ENCODE data around the gene SLC16A4. TPM values are rescaled to one million over a fixed set of nuclear protein-coding genes. Genes with fewer than 3 reads are reported as not detected.

The SLC16A4 gene
- total RNA-seq, 1 donor from 2014 or later, result 6.4 TPM

DNA sequence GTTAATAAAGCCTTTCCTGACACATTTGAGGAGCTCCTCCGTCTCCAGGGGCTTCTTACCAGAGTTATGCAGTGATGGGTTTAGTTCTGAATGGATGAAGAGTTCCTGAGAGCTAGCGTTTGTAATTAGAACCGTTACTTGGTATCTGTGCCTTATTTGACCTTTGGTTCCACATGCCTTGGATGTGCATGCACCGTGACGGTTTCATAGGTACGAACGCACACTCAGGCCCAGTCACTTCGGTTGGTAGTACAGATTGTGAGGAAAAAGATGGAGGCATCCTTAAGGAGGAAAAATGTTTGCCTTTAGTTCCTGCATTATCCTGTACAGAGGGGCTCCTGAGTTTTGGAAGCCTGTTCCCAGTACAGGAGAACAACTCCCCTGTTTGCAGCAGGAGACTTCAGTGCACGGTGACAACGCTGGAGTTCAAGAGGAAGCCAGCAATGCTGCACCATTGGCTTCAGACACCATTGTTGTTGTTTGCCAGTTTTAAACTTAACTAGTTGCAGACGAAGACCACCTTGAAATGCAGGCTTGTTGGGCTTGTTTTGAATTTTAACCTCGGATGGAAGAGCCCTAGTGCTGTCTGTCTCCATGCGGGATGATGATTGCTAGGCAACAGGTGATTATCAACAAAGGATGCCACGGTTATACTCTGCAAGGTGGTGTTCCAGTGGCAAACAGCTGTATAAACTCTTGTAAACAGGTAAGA is 43.5 kb downstream of the SLC16A4 start:
- Histone ChIP-seq H3K4me3 (no peak overlapping the region), H3K9me3 (no peaks in the 10 kb centered on the region), H3K27ac (no peak overlapping the region), H3K4me1 (peaks cover 93% of the 10 kb centered on the region), H3K36me3 (peaks cover 0 to 9% of the 10 kb centered on the region in 2 donors), H3K27me3 (no peaks in the 10 kb centered on the region)
- no peak for DNase-seq (ENCODE audit: extremely low spot score in 2 of 2)
- intact Hi-C loops (cut with DNase I), result no loop called here
- TF ChIP-seq POLR2A (IDR thresholded peaks at IDR 0.05) (no peak), CTCF (IDR thresholded peaks at IDR 0.05) (no peak), POLR2AphosphoS5 (IDR thresholded peaks at IDR 0.05; ENCODE audit: insufficient read depth in 1 of 2, low read depth in 1 of 2) (no peak)

GRCh38 chr1:110346690-110347089 is 44.1 kb downstream of the SLC16A4 start:
- no peaks in the 10 kb centered on the region for H3K9me3 ChIP-seq
- peaks cover 97% of the 10 kb centered on the region for H3K4me1 ChIP-seq
- peaks cover 0 to 12% of the 10 kb centered on the region in 2 donors for H3K36me3 ChIP-seq
- intact Hi-C loops (cut with DNase I), result no loop called here
- TF ChIP-seq CTCF (IDR thresholded peaks at IDR 0.05), result no peak
- TF ChIP-seq POLR2A (IDR thresholded peaks at IDR 0.05), result no peak
- no peak for TF ChIP-seq POLR2AphosphoS5 (IDR thresholded peaks at IDR 0.05; ENCODE audit: insufficient read depth in 1 of 2, low read depth in 1 of 2)
- DNase-seq (ENCODE audit: extremely low spot score in 2 of 2), result no peak
- H3K27me3 ChIP-seq, result no peaks in the 10 kb centered on the region
- H3K27ac ChIP-seq, result no peak overlapping the region
- H3K4me3 ChIP-seq, result no peak overlapping the region

GRCh38 chr1:110345480-110345879 is 45.3 kb downstream of the SLC16A4 start:
- H3K4me1 ChIP-seq, result peaks cover 97% of the 10 kb centered on the region
- no peaks in the 10 kb centered on the region for H3K9me3 ChIP-seq
- H3K4me3 ChIP-seq, result no peak overlapping the region
- peaks cover 0 to 24% of the 10 kb centered on the region in 2 donors for H3K36me3 ChIP-seq
- DNase-seq (ENCODE audit: extremely low spot score in 2 of 2), result no peak
- H3K27ac ChIP-seq, result no peak overlapping the region
- TF ChIP-seq POLR2AphosphoS5 (IDR thresholded peaks at IDR 0.05; ENCODE audit: insufficient read depth in 1 of 2, low read depth in 1 of 2) (no peak), POLR2A (IDR thresholded peaks at IDR 0.05) (no peak), CTCF (IDR thresholded peaks at IDR 0.05) (no peak)
- intact Hi-C loops (cut with DNase I), result no loop called here
- no peaks in the 10 kb centered on the region for H3K27me3 ChIP-seq

DNA sequence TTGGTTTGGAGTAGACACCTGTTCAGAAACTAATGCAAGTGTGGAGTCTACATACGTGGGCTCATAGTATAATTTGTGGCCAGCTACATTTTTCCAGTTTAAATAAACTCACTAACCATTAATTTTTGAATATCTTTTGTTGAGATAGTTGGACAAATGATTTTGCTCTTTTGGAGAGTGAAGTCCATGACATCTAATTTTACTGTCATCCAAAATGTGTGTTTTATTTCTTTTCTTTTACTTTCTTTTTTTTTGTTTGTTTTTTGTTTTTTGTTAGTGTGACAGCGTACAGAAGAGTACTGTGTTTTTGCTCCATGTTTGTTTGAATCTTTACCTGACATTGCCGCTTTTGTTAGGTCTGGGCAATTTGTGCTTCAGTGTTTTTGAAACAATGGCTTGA is 46.7 kb downstream of the SLC16A4 start:
- peaks cover 0 to 24% of the 10 kb centered on the region in 2 donors for H3K36me3 ChIP-seq
- no peak for DNase-seq (ENCODE audit: extremely low spot score in 2 of 2)
- TF ChIP-seq CTCF (IDR thresholded peaks at IDR 0.05), result no peak
- no peak for TF ChIP-seq POLR2AphosphoS5 (IDR thresholded peaks at IDR 0.05; ENCODE audit: insufficient read depth in 1 of 2, low read depth in 1 of 2)
- TF ChIP-seq POLR2A (IDR thresholded peaks at IDR 0.05), result no peak
- peaks cover 90% of the 10 kb centered on the region for H3K4me1 ChIP-seq
- H3K9me3 ChIP-seq, result no peaks in the 10 kb centered on the region
- no peak overlapping the region for H3K27ac ChIP-seq
- no peaks in the 10 kb centered on the region for H3K27me3 ChIP-seq
- intact Hi-C loops (cut with DNase I), result loop anchor here (5.0 kb wide), 1 partner anchor 63 kb away; the partner anchor contains the start of gene LAMTOR5
- H3K4me3 ChIP-seq, result no peak overlapping the region

DNA sequence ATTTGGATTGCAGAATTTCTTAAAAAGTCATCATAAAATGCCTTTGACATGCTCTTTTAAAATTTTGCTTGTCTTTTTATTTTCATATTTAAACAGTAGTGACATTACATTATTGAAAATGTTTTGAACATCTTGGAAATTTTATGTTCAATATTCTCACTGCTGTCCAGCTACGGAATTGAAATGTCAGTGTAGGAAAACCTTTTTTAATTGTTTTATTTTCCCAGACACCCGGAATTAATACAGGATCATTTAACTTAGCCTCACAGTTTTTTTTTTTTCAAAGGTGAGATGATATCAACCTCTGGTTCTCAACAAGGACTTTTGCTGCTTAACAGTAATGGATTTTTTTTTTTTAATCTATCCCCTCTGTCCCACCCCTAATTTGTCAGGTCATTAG is 47.6 kb downstream of the SLC16A4 start:
- no peak for DNase-seq (ENCODE audit: extremely low spot score in 2 of 2)
- H3K4me3 ChIP-seq, result no peak overlapping the region
- H3K27ac ChIP-seq, result no peak overlapping the region
- intact Hi-C loops (cut with DNase I), result loop anchor here (5.0 kb wide), 1 partner anchor 64 kb away; the partner anchor contains the start of gene LAMTOR5
- TF ChIP-seq CTCF (IDR thresholded peaks at IDR 0.05), result no peak
- TF ChIP-seq POLR2AphosphoS5 (IDR thresholded peaks at IDR 0.05; ENCODE audit: insufficient read depth in 1 of 2, low read depth in 1 of 2), result no peak
- no peak for TF ChIP-seq POLR2A (IDR thresholded peaks at IDR 0.05)
- H3K4me1 ChIP-seq, result peaks cover 81% of the 10 kb centered on the region
- no peaks in the 10 kb centered on the region for H3K9me3 ChIP-seq
- no peaks in the 10 kb centered on the region for H3K27me3 ChIP-seq
- H3K36me3 ChIP-seq, result peaks cover 0 to 24% of the 10 kb centered on the region in 2 donors

Measured in vagina (tissue), 2 donors.